Tibial nerve (tissue), 4 donors: ENCODE data around the gene SUSD4.
"Not testable (repeated sequence)": the region's sequence is repeated elsewhere in the genome, so short reads cannot be mapped to it uniquely, and the experiment has no call there.

ENCODE experiments used
- CTCF ChIP-seq, 5 experiments: fragments of 200-600 bp in 3 of 5; fragments of 450-650 bp in 2 of 5; sonication (generic) in 3 of 5; IDR thresholded peaks; one replicate each; pipeline ENCODE4 v1.5.1; 2016 to 2019; ENCODE audit warnings: antibody characterized with exemption in 5 of 5, mild to moderate bottlenecking in 3 of 5, moderate library complexity in 2 of 5
- EP300 ChIP-seq, 2 donors: sonication (generic); formaldehyde crosslinking; IDR thresholded peaks; one replicate each; pipeline ENCODE4 v1.6.1; 2017; ENCODE audit warnings: antibody characterized with exemption in 2 of 2, mild to moderate bottlenecking in 1 of 2
- POLR2A ChIP-seq, 2 donors: fragments of 450-650 bp; IDR thresholded peaks; one replicate each; pipeline ENCODE4 v1.6.1; 2017; ENCODE audit warnings: antibody characterized with exemption in 2 of 2, mild to moderate bottlenecking in 2 of 2, moderate library complexity in 2 of 2

- TF ChIP-seq CTCF, EP300, POLR2A (IDR thresholded peaks at IDR 0.05): not testable (repeated sequence)
Observed at GRCh38 chr1:223278311-223278710, 85.7 kb downstream of the SUSD4 start.
